Caco-2 (cell line): ENCODE measurements around the gene FOXD4L1. TPM values are rescaled to one million over a fixed set of nuclear protein-coding genes. Genes with fewer than 3 reads are reported as not detected.
"Not testable (repeated sequence)": the region's sequence is repeated elsewhere in the genome, so short reads cannot be mapped to it uniquely, and the experiment has no call there.

ENCODE experiments used
- BruUV-seq: library from RNA; stranded (reverse); fragments of 400-500 nt; replicated peaks from 2 replicates; lab custom pipeline; 2021; lab: Mats Ljungman, UMichigan
- CTCF ChIA-PET: fragments of 300-600 bp; sonication (Branson Sonifier 250); formaldehyde crosslinking; loops from one replicate; lab custom pipeline; 2022; ENCODE audit warnings: antibody characterized with exemption; lab: Charles Lee
- POLR2A ChIA-PET: fragments of 300-600 bp; sonication (Branson Sonifier 250); formaldehyde crosslinking; loops from one replicate; lab custom pipeline; 2022; ENCODE audit warnings: antibody characterized with exemption; lab: Charles Lee
- DNase-seq, 2 experiments: peaks; one replicate each; pipeline versions ENCODE4 v3.0.0 to v3.0.0-alpha.2; 2020 to 2022
- H3K27me3 ChIP-seq: replicated peaks from 2 replicates; pipeline ENCODE4 v1.6.0; 2011; ENCODE audit warnings: low read length; ENCODE audit not compliant: control insufficient read depth, insufficient read depth
- H3K36me3 ChIP-seq: 2 replicates; pipeline ENCODE4 v1.5.1; 2011; ENCODE audit warnings: low read length; ENCODE audit not compliant: control insufficient read depth, insufficient read depth
- H3K4me1 ChIP-seq: fragments of 250-450 bp; sonication (Bioruptor Pico); 2 replicates; pipeline ENCODE4 v1.5.1; 2020; ENCODE audit warnings: mild to moderate bottlenecking
- H3K4me3 ChIP-seq: 2 replicates; pipeline ENCODE4 v1.5.1; 2011; ENCODE audit warnings: low read depth, mild to moderate bottlenecking, control low read depth, low read length
- H3K9me3 ChIP-seq: fragments of 250-450 bp; sonication (Bioruptor Pico); 2 replicates; pipeline ENCODE4 v1.5.1; 2020; ENCODE audit warnings: mild to moderate bottlenecking, moderate library complexity
- H3K27ac Mint-ChIP-seq: one replicate; pipeline ENCODE4 v1.8.0; 2022; ENCODE audit warnings: mixed read lengths; ENCODE audit not compliant: unreplicated experiment
- H3K27me3 Mint-ChIP-seq: one replicate; pipeline ENCODE4 v1.8.0; 2022; ENCODE audit warnings: mixed read lengths; ENCODE audit not compliant: insufficient read depth, unreplicated experiment
- H3K36me3 Mint-ChIP-seq: one replicate; pipeline ENCODE4 v1.8.0; 2022; ENCODE audit warnings: mild to moderate bottlenecking, mixed read lengths; ENCODE audit not compliant: insufficient read depth, unreplicated experiment
- H3K4me1 Mint-ChIP-seq: one replicate; pipeline ENCODE4 v1.8.0; 2022; ENCODE audit warnings: low read depth, mixed read lengths; ENCODE audit not compliant: unreplicated experiment
- H3K4me3 Mint-ChIP-seq: one replicate; pipeline ENCODE4 v1.8.0; 2022; ENCODE audit warnings: mild to moderate bottlenecking, moderate library complexity, mixed read lengths; ENCODE audit not compliant: unreplicated experiment
- H3K9me3 Mint-ChIP-seq: one replicate; pipeline ENCODE4 v1.8.0; 2022; ENCODE audit warnings: mixed read lengths; ENCODE audit not compliant: unreplicated experiment
- intact Hi-C: fragments of 100-400 bp; cut with micrococcal nuclease; formaldehyde crosslinking; loops from one replicate; pipeline ENCODE4 v1.10.0; 2022; ENCODE audit not compliant: unreplicated experiment
- total RNA-seq: library from RNA; stranded (reverse); gene quantifications from 2 replicates; pipeline ENCODE4 v1.2.3, GENCODE V29; 2022

Gene FOXD4L1
- total RNA-seq, 1 experiment from 2014 or later = 0.73 TPM

DNA sequence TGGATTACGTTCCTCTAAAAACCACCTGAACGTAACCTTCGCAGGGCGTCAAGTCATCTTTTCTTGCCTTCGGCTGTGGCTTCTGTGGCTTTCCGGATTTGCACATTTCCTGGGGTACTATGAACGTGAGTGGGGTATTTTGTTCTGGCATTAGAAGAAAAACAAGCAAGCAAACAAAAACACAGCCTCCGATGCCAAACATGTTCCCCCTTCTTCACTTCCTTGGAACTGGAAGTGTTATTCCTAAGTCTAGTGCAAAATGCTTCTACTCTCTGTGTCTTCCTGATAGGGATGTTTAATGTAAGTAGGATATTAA is 2.2 kb downstream of the FOXD4L1 start:
- BruUV-seq, H3K4me3 Mint-ChIP-seq, CTCF ChIA-PET, H3K27ac Mint-ChIP-seq, H3K4me3 ChIP-seq, H3K36me3 ChIP-seq, H3K4me1 ChIP-seq, H3K9me3 ChIP-seq, H3K4me1 Mint-ChIP-seq, H3K27me3 ChIP-seq, H3K27me3 Mint-ChIP-seq, DNase-seq, POLR2A ChIA-PET, intact Hi-C loops, H3K9me3 Mint-ChIP-seq: not testable (repeated sequence)
- H3K36me3 Mint-ChIP-seq = peaks cover 16% of the 10 kb centered on the region

DNA sequence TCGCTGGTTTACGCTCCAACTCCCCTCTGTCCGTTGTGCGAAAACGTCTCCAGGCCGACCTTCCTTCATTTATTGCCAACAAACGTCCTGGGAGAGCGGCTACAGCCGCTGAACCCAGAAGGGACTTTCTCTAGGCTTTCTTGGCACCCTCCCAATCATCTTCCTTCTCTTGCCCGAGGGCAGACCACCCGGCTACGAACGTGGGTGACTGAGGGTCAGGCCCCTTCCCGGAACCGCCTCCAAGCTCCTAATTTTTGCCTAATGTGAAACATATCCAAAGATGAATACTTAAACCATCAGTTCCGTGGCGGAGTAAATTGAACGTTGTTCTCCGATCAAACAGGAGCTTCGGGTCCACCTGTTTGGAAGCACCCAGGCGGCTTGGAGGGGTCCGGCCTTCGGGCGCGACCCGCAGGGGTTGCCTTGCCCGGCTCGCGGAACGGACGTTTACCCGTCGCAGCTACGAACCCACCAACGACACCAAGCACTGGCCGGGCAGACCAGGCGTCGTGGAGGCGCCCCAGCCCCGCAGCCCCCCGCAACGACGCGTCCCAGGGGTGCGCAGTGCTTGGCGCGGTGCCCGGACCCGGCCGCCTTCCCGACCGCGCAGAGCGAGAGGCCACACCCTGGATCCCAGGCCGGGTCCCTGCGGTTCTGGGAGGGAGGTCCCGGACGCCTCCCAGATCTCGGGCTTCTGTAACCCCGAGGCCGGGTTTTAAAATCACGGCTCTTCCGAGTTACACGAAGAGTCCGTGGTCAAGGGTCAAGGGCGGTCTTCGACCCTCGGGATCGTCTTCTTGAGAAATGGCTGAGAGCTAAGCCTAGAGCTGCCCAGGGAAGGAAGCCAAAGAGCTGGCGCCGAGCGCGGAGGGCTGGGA is 4.0 kb downstream of the FOXD4L1 start:
- DNase-seq, H3K36me3 ChIP-seq, H3K27me3 ChIP-seq, H3K27ac Mint-ChIP-seq, BruUV-seq, H3K9me3 ChIP-seq, intact Hi-C loops, CTCF ChIA-PET, POLR2A ChIA-PET, H3K4me1 ChIP-seq, H3K9me3 Mint-ChIP-seq, H3K36me3 Mint-ChIP-seq, H3K4me1 Mint-ChIP-seq: not testable (repeated sequence)
- H3K4me3 ChIP-seq = peak overlapping the region; percentile 33
- peaks cover 11% of the 10 kb centered on the region for H3K27me3 Mint-ChIP-seq
- peak overlapping the region; percentile 78 for H3K4me3 Mint-ChIP-seq

DNA sequence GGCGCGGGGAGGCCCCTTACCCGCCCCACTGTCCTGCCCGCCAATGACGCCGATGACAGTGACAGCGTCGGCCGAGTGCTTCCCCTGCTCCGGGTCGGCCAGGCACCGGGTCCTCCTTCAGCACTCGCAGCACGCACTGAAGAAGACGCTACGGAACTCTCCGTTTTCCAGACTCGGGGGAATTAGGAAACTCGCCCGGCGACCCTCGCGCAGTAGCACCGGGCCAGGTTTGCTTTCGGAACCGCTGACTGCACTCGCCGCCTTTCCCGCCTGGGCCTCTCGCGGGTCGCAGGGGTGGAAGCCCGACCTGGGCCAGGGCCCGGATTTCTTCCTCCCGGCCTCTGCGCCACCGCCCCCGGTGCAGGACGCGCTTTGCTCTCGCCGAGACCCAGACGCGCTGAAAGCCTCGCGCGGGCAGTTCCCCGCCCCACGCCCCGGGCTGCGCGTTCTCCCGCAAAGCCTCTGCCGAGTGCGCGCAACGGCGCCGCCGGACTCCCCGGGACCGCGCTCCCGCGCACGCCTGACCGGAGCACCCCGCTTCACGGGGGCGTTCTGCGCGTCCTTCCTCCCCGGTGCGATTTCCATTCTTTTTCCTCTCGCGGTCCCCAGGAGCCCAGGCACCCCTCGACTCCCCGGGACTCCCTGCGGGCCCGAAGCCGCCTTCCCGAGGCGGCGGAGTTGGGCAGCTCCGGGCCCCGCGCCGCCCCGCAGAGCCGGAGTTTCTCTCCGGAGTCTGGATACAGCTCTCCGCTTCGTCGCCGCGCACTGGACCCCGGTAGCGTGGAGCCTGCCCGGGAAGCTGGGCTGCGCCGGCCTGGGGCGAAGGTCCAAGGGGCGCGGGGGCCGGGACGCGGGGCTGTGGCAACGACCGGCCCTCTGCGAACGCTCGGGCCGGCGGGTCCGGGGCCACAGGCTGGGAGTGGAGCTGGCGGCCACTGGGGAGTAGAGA is 4.9 kb downstream of the FOXD4L1 start:
- peak overlapping the region; percentile 78 for H3K4me3 Mint-ChIP-seq
- H3K4me1 ChIP-seq, H3K9me3 ChIP-seq, H3K36me3 Mint-ChIP-seq, H3K9me3 Mint-ChIP-seq, BruUV-seq, POLR2A ChIA-PET, H3K27me3 ChIP-seq, intact Hi-C loops, CTCF ChIA-PET, H3K27ac Mint-ChIP-seq, H3K4me1 Mint-ChIP-seq, H3K36me3 ChIP-seq: not testable (repeated sequence)
- DNase-seq = peak in 1 of 2 experiments; percentile 49
- peak overlapping the region; percentile 33 for H3K4me3 ChIP-seq
- H3K27me3 Mint-ChIP-seq = peaks cover 14% of the 10 kb centered on the region

DNA sequence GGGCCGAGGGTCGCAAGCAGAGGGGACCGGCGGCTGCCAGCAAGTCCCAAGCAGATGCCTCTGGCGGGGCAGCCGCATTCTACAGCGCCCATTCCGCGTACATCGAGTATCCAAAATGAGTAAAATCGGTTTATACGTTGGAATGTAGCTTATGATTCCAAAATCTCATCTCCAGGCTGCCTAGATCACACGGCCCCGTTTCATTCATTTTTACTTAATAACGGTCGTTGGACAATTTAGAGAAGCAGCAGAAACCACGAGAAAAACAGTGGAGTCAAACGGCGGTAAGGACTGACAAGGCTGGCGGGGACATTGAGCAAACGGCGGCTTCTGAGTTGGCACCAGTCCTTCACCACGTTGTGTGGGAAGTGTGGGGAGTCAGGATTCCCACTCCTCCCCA is 5.6 kb downstream of the FOXD4L1 start:
- H3K4me1 Mint-ChIP-seq, H3K36me3 Mint-ChIP-seq, H3K9me3 Mint-ChIP-seq, H3K27me3 ChIP-seq, BruUV-seq, POLR2A ChIA-PET, H3K27ac Mint-ChIP-seq, DNase-seq, H3K4me1 ChIP-seq, H3K9me3 ChIP-seq, H3K36me3 ChIP-seq, intact Hi-C loops, CTCF ChIA-PET: not testable (repeated sequence)
- Mint-ChIP-seq H3K4me3 (peak overlapping the region; percentile 42), H3K27me3 (peaks cover 14% of the 10 kb centered on the region)
- H3K4me3 ChIP-seq = peak overlapping the region; percentile 33

DNA sequence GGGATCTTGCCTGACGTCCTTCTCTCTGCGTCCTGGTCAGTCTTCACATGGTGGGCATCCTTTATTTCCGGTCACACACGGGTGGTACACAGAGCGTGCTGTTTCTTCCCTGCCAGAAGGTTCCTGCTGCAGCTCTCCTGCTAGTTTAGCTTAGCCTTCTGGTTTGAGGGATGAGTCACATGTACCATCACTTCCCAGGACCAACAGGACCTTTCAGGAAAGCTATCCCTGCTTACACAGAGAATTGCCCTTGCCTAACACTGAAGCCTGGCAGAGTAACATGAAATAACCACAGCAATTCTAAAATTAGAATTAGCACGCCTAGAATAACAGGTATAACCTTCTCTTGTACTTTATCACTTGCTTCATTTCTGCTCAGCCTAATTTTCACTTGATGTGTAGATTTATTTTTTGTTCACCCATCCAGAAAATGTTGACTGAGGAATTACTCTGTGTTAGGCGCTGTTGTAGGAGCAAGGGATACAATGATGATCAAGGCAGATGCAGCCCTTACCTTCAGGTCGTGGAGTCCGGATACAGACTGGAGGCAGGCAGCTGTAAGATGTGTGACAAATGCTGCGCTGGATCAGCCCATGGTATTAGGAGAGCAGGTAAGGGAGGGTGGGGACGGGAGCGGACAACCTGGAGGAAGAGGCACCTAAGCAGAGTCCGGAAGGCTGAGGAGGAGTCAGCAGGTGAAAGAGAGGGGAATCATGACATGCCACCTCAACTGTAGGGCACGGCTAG is 9.1 kb downstream of the FOXD4L1 start:
- intact Hi-C loops, H3K27me3 Mint-ChIP-seq, DNase-seq, H3K4me3 ChIP-seq, POLR2A ChIA-PET, BruUV-seq, CTCF ChIA-PET, H3K27ac Mint-ChIP-seq, H3K4me1 Mint-ChIP-seq, H3K9me3 ChIP-seq, H3K27me3 ChIP-seq, H3K36me3 Mint-ChIP-seq, H3K9me3 Mint-ChIP-seq, H3K36me3 ChIP-seq, H3K4me3 Mint-ChIP-seq, H3K4me1 ChIP-seq: not testable (repeated sequence)

DNA sequence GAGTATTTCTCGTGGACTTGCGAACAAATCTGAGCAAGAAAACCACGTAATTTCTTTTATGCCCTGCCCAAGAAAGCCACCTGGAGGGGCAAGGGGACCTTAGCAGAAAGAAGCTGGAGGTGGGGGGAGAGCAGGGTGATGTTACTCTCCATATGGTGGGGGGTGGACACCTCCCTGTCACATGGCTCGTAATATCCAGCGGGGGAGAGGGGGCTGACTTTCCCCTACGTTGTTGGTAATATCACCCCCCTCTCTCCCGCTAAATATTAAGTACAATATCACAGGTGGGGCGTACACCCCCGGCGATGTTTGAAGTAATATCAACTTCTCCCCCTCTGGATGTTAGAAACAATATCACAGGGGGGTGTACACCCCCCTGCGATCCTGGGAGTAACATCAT is 9.7 kb downstream of the FOXD4L1 start:
- CTCF ChIA-PET, H3K36me3 Mint-ChIP-seq, H3K4me1 Mint-ChIP-seq, DNase-seq, H3K27me3 Mint-ChIP-seq, H3K27ac Mint-ChIP-seq, BruUV-seq, H3K27me3 ChIP-seq, H3K4me1 ChIP-seq, H3K36me3 ChIP-seq, H3K9me3 ChIP-seq, H3K9me3 Mint-ChIP-seq, POLR2A ChIA-PET, H3K4me3 ChIP-seq, intact Hi-C loops, H3K4me3 Mint-ChIP-seq: not testable (repeated sequence)
